Ecto neural progenitor cell (in vitro differentiated cells): ENCODE measurements around the gene FBXL19.
"Not testable (repeated sequence)": the region's sequence is repeated elsewhere in the genome, so short reads cannot be mapped to it uniquely, and the experiment has no call there.

ENCODE experiments used
- DNase-seq: peaks from one replicate; pipeline ENCODE4 v3.0.0-alpha.2; 2018; ENCODE audit warnings: low spot score

FBXL19 gene

DNA sequence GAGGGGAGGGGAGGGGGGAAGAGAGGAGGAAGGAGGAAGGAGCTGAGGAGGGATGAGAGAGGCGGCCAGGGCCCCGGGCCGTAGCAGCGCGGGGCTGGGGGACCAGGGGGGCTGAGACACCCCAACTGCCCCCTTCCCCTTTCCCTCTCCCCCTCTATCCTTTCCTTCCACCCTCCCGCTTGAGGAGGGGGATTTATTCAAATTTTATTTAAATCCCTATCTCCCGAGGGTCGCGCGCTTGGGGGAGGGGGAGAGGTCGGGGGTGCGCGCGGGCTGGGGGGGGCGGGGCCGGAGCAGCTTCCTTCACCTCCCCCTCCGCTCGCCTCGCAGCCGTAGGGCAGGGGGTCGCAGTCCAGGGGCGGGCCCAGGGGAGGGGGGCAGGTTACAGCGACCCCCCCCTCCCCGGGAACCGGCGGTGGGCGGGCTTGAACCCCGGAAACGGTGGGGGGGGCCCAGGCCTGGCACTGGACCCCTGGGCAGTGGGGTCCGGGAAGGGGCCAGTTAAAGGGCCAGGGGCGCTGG, at the start of gene FBXL19:
FBXL19 (plus strand) TSS at position 19 of the 522 bp plus-strand sequence. CDS start 2,183 bp downstream, outside the sequence.
- peak; percentile 86 for DNase-seq

GRCh38 chr16:30874244-30874820, 49.0 kb upstream of the FBXL19 start:
- no peak for DNase-seq

- DNase-seq, result peak; percentile 92
Measured at GRCh38 chr16:30874821-30875717, 48.3 kb upstream of the FBXL19 start.

- DNase-seq, result peak; percentile 53
Measured at GRCh38 chr16:30875871-30876801, 47.2 kb upstream of the FBXL19 start.

DNA sequence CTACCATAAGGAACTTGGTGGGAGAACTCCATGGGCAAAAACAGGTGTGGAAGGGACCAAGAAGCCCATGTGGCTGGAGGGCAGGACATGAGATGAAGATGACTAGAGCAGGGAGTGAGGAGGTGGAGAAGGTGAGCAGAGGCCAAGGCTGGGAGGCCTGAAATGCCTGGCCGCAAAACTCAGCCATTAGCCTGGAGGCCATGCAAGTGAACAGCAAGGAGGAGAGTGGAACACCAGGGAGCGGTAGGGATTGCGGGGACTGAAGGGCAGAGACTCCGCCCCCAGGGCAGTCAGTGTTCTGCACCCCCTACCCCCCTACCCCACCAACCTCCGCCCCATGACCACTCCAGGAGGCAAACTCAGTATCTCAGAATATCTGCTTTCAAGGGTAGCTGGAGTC, 46.5 kb upstream of the FBXL19 start:
- peak; percentile 55 for DNase-seq

- no peak for DNase-seq
Measured at GRCh38 chr16:30882429-30883310, 40.7 kb upstream of the FBXL19 start.

GRCh38 chr16:30884760-30885159, 38.6 kb upstream of the FBXL19 start:
- no peak for DNase-seq

GRCh38 chr16:30885196-30885595, 38.2 kb upstream of the FBXL19 start:
- DNase-seq, result no peak

- DNase-seq, result no peak
Measured at GRCh38 chr16:30886145-30886544, 37.2 kb upstream of the FBXL19 start.

DNA sequence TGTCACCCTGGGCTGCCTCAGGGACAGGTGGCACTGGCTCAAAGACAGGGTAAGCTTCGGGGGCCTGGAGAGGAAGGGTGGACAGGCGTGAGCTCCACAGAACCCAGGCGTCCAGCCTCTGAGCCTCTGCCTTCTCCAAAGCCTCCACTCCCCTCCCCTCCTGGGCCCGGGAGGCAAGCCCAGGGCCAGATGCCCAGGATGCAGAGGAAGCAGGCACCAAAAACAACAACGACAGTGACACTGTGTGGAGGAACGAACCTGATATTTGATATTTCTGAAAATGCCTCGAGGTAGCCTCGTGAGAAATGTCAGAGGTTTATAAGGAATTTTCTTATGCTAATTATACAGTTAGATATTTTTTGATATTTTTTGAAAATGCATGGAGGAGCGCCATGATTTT, 35.4 kb upstream of the FBXL19 start:
- no peak for DNase-seq

- no peak for DNase-seq
Measured at GRCh38 chr16:30888856-30889499, 34.4 kb upstream of the FBXL19 start.

DNA sequence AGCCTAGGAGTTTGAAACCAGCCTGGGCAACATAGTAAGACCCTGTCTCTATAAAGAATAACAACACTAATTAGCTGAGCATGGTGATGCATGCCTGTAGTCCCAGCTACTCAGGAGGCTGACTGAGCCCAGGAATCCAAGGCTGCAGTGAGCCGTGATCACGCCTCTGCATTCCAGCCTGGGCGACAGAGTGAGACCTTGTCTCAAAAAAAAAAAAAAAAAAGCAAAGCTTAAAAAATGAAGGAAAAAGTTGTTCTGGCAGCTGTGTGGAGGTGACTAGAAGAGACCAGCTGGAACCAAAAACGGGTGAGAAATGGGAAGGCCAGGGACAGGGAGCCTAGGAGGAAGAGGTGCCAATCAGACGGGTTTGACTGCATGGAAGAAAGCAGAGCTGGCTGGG, 33.7 kb upstream of the FBXL19 start:
- no peak for DNase-seq

GRCh38 chr16:30891043-30891823, 32.1 kb upstream of the FBXL19 start:
- DNase-seq, result not testable (repeated sequence)

DNA sequence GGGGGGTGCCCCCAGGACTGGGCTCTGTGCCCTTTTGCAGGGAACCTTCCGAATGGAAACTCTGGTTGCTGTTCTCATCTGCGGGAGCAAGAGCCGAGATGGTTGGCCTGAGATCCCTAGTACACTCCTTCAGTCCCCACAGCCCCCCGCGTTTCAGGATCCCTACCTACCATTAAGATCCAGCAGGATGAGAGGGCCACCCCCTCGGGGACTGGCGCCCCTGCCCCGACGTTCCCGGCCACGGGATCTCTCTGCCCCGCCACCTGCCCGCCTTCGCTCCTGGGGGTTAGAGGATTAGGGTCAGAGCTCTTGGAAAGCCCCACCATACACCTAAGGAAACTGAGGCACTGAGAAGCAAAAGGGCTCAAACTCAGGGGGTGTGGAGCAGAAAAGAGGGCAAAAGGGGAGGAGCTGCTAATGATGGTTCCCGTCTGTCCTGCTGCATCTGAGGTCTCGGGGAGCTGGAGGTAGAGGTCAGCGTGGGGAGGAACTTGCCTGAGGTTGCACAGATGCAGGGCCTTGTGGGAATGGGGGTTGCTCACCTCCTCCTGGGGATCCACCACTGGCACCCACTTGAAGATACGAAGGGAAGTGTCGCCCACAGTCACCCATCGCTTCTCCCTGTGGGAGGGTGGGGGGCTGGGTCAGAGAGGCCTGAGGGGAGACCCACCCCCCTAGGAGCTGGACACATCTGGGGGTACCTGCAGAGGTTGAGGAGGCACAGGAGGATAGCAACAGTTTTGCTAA, 30.5 kb upstream of the FBXL19 start:
- no peak for DNase-seq

DNA sequence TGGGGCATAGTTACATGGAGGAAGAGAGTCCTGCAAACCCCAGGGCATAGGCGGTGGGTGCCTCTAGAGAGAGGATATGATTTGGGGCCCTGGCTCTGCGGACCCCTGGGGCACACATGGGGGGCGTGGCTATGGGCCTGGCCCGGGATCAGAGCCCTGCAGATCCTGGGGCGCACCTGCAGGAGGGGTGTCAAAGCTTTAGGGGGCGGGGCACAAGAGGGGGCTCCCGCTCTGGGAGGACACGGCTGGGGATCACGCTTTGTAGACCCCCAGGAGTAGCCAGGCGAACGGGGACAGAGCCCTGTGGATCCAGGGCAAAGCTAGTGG, 30.0 kb upstream of the FBXL19 start:
- DNase-seq, result no peak

- DNase-seq, result peak; percentile 95
Measured at GRCh38 chr16:30893744-30894539, 29.4 kb upstream of the FBXL19 start, which contains the start of gene BCL7C. Gene BCL7C, minus strand, starts transcription at chr16:30894077. Its CDS starts 133 bp downstream, at chr16:30893944.

- no peak for DNase-seq
Measured at GRCh38 chr16:30894540-30895368, 28.6 kb upstream of the FBXL19 start.
